DOHH2 (cell line): ENCODE results near the gene MNT.

Experiments
- H3F3A ChIP-seq: fragments of 200-600 bp; sonication (generic), shearing (Covaris generic); 2 replicates; pipeline ENCODE4 v1.6.0; 2016; ENCODE audit warnings: antibody characterized with exemption, mild to moderate bottlenecking; ENCODE audit not compliant: control insufficient read depth, insufficient read depth
- H3K27ac ChIP-seq: fragments of 200-600 bp; sonication (generic); 2 replicates; pipeline ENCODE4 v1.5.1; 2014; ENCODE audit warnings: low read depth, mild to moderate bottlenecking, low read length, moderate library complexity
- H3K27me3 ChIP-seq: fragments of 200-600 bp; sonication (generic); 2 replicates; pipeline ENCODE4 v1.6.1; 2014; ENCODE audit warnings: mild to moderate bottlenecking, low read length, mixed read lengths; ENCODE audit not compliant: control insufficient read depth
- H3K36me3 ChIP-seq: fragments of 200-600 bp; sonication (generic); 2 replicates; pipeline ENCODE4 v1.6.1; 2014; ENCODE audit warnings: mild to moderate bottlenecking, low read length, moderate library complexity, mixed read lengths; ENCODE audit not compliant: control insufficient read depth
- H3K4me1 ChIP-seq: fragments of 200-600 bp; sonication (generic); 2 replicates; pipeline ENCODE4 v1.6.1; 2014; ENCODE audit warnings: mild to moderate bottlenecking, low read length, mixed read lengths; ENCODE audit not compliant: control insufficient read depth
- H3K4me2 ChIP-seq: fragments of 200-600 bp; sonication (generic); 2 replicates; pipeline ENCODE4 v1.6.0; 2014; ENCODE audit warnings: mild to moderate bottlenecking, low read length, moderate library complexity
- H3K4me3 ChIP-seq: fragments of 200-600 bp; sonication (generic); 2 replicates; pipeline ENCODE4 v1.5.1; 2014; ENCODE audit warnings: mild to moderate bottlenecking, low read length, mixed read lengths
- H3K79me2 ChIP-seq: fragments of 200-600 bp; sonication (generic); 2 replicates; pipeline ENCODE4 v1.6.1; 2014; ENCODE audit warnings: mild to moderate bottlenecking, low read length, mixed read lengths; ENCODE audit not compliant: control insufficient read depth
- H3K9me2 ChIP-seq: fragments of 200-600 bp; sonication (generic); replicated peaks from 2 replicates; pipeline ENCODE4 v1.6.1; 2014; ENCODE audit warnings: mild to moderate bottlenecking, low read length, mixed read lengths; ENCODE audit not compliant: control insufficient read depth
- H3K9me3 ChIP-seq: fragments of 200-600 bp; sonication (generic); 2 replicates; pipeline ENCODE4 v1.6.1; 2014; ENCODE audit warnings: antibody characterized with exemption, low read length, mixed read lengths; ENCODE audit not compliant: control insufficient read depth, insufficient read depth
- H4K20me1 ChIP-seq: fragments of 200-600 bp; sonication (generic); 2 replicates; pipeline ENCODE4 v1.6.0; 2014; ENCODE audit warnings: low read depth, mild to moderate bottlenecking, antibody characterized with exemption, low read length, moderate library complexity; ENCODE audit not compliant: control insufficient read depth, insufficient read depth
- CTCF ChIP-seq: fragments of 200-600 bp; sonication (generic); IDR thresholded peaks from one replicate; pipeline ENCODE4 v1.5.1; 2014; ENCODE audit warnings: antibody characterized with exemption, mild to moderate bottlenecking, low read depth, low read length; ENCODE audit not compliant: poor library complexity, severe bottlenecking
- EZH2phosphoT487 ChIP-seq: fragments of 200-600 bp; sonication (generic); IDR thresholded peaks from 2 replicates; pipeline ENCODE4 v1.6.1; 2017; ENCODE audit warnings: borderline replicate concordance, mild to moderate bottlenecking, antibody characterized with exemption, low read length, moderate library complexity, mixed read lengths

MNT gene

GRCh38 chr17:2406903-2407790 lies 6.3 kb upstream of the MNT start:
- no peaks in the 10 kb centered on the region for H3K9me2 ChIP-seq
- peaks cover 10% of the 10 kb centered on the region for H3K4me1 ChIP-seq
- no peaks in the 10 kb centered on the region for H3K27me3 ChIP-seq
- TF ChIP-seq CTCF (no peak), EZH2phosphoT487 (no peak)
- no peak overlapping the region for H3K4me3 ChIP-seq
- no peak overlapping the region for H3K4me2 ChIP-seq
- no peaks in the 10 kb centered on the region for H4K20me1 ChIP-seq
- H3K9me3 ChIP-seq: no peaks in the 10 kb centered on the region
- no peaks in the 10 kb centered on the region for H3K36me3 ChIP-seq
- H3K79me2 ChIP-seq: no peaks in the 10 kb centered on the region
- H3F3A ChIP-seq: peaks cover 4% of the 10 kb centered on the region; the same call in 1 of the 2 replicates
- H3K27ac ChIP-seq: no peak overlapping the region

- H4K20me1 ChIP-seq: no peaks in the 10 kb centered on the region
- no peaks in the 10 kb centered on the region for H3K27me3 ChIP-seq
- H3K36me3 ChIP-seq: no peaks in the 10 kb centered on the region
- no peaks in the 10 kb centered on the region for H3K9me3 ChIP-seq
- no peak overlapping the region for H3K27ac ChIP-seq
- no peak overlapping the region for H3K4me2 ChIP-seq
- no peak for TF ChIP-seq EZH2phosphoT487
- no peak for TF ChIP-seq CTCF
- peaks cover 4% of the 10 kb centered on the region; the same call in 1 of the 2 replicates for H3F3A ChIP-seq
- no peaks in the 10 kb centered on the region for H3K9me2 ChIP-seq
- no peaks in the 10 kb centered on the region for H3K79me2 ChIP-seq
- peaks cover 10% of the 10 kb centered on the region for H3K4me1 ChIP-seq
- H3K4me3 ChIP-seq: no peak overlapping the region
These were observed 5.5 kb upstream of the MNT start for GRCh38 chr17:2406271-2406902.

- no peak overlapping the region for H3K27ac ChIP-seq
- no peaks in the 10 kb centered on the region for H3K27me3 ChIP-seq
- H3K4me3 ChIP-seq: no peak overlapping the region
- TF ChIP-seq CTCF (no peak), EZH2phosphoT487 (no peak)
- H3K36me3 ChIP-seq: no peaks in the 10 kb centered on the region
- no peak overlapping the region for H3K4me2 ChIP-seq
- peaks cover 2% of the 10 kb centered on the region for H3K79me2 ChIP-seq
- H3K4me1 ChIP-seq: peaks cover 10% of the 10 kb centered on the region
- no peaks in the 10 kb centered on the region for H3K9me3 ChIP-seq
- peaks cover 4% of the 10 kb centered on the region; the same call in 1 of the 2 replicates for H3F3A ChIP-seq
- H3K9me2 ChIP-seq: no peaks in the 10 kb centered on the region
- H4K20me1 ChIP-seq: no peaks in the 10 kb centered on the region
These were observed 4.5 kb upstream of the MNT start for GRCh38 chr17:2405247-2405926.
